Parathyroid adenoma (tissue), 2 donors: Measurements from ENCODE around the gene RPS6KA2.
A peak's percentile ranks its signal among the peaks of the same experiment; 100 is the strongest.

Experiments used
- H2AFZ ChIP-seq: fragments of 300-600 bp; sonication (generic); one replicate; pipeline ENCODE4 v1.7.0; 2017; ENCODE audit warnings: antibody characterized with exemption, mild to moderate bottlenecking
- H3K27ac ChIP-seq: fragments of 300-600 bp; sonication (generic); one replicate; pipeline ENCODE4 v1.7.0; 2017
- H3K27me3 ChIP-seq: fragments of 300-600 bp; sonication (generic); one replicate; pipeline ENCODE4 v1.7.0; 2017; ENCODE audit warnings: low read length; ENCODE audit not compliant: control insufficient read depth, insufficient read depth
- H3K36me3 ChIP-seq: fragments of 300-600 bp; sonication (generic); one replicate; pipeline ENCODE4 v1.7.0; 2017; ENCODE audit warnings: low read length; ENCODE audit not compliant: control insufficient read depth, insufficient read depth
- H3K4me1 ChIP-seq: fragments of 300-600 bp; sonication (generic); one replicate; pipeline ENCODE4 v1.7.0; 2017; ENCODE audit warnings: control low read depth
- H3K4me2 ChIP-seq: fragments of 300-600 bp; sonication (generic); one replicate; pipeline ENCODE4 v1.7.0; 2017; ENCODE audit warnings: low read length
- H3K4me3 ChIP-seq: fragments of 300-600 bp; sonication (generic); one replicate; pipeline ENCODE4 v1.7.0; 2017; ENCODE audit warnings: low read depth, low read length
- H3K79me2 ChIP-seq: fragments of 300-600 bp; sonication (generic); one replicate; pipeline ENCODE4 v1.7.0; 2017; ENCODE audit warnings: control low read depth
- H3K9ac ChIP-seq: fragments of 300-600 bp; sonication (generic); one replicate; pipeline ENCODE4 v1.7.0; 2017; ENCODE audit warnings: mild to moderate bottlenecking
- H3K9me3 ChIP-seq: fragments of 300-600 bp; sonication (generic); one replicate; pipeline ENCODE4 v1.7.0; 2017; ENCODE audit warnings: low read length; ENCODE audit not compliant: control insufficient read depth
- TF ChIP-seq, protein P1 (sequence below): fragments of 300-600 bp; sonication (generic); IDR thresholded peaks from one replicate; pipeline ENCODE4 v1.7.0; 2017; ENCODE audit warnings: antibody characterized with exemption, mild to moderate bottlenecking
- donor health status: primary hyperparathyroidism.

The RPS6KA2 gene

DNA sequence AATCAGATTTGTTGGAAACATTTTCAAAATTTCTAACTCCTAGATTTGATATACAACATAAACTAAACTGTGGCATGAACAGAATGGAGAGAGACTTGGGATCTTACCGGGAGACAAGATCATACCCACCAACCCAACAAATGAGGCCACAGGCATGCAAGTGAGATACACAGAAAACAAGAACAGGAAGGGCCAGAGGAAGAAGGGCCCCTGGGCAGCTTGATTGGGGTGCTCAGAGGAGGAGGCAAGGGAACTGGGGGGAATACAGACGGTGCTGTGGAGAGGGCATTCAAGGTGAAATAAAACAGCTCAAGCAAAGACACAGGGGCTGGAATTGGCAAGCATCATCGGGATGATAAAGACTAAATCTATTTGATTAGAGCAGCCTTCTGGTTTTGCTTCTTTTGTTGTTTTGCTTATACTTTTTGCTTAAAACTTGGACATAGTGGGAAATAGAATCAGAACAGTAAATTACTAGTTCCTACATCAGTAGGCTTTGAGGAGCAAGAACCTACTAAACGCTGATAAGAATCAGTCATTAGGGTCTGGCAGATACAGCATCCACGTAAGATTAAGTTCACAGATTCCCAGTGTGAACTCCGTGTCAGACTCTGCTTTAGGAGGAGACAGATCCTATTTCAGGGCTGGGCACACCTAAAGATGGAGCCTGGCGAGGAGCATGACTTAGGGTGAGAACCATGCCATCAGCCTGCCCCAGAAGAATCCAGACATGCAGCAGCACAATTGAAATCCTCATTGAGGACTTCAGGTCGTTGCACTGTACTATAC lies 37.1 kb downstream of the RPS6KA2 start:
- Histone ChIP-seq H3K9me3 (no peaks in the 10 kb centered on the region), H3K4me3 (peak overlapping the region; percentile 22), H3K27ac (peak overlapping the region; percentile 89), H2AFZ (no peak overlapping the region), H3K27me3 (no peaks in the 10 kb centered on the region), H3K4me1 (peaks cover 58% of the 10 kb centered on the region), H3K9ac (no peak overlapping the region), H3K36me3 (no peaks in the 10 kb centered on the region), H3K79me2 (peaks cover 36% of the 10 kb centered on the region), H3K4me2 (peak overlapping the region; percentile 50)
- TF ChIP-seq, protein P1, sequence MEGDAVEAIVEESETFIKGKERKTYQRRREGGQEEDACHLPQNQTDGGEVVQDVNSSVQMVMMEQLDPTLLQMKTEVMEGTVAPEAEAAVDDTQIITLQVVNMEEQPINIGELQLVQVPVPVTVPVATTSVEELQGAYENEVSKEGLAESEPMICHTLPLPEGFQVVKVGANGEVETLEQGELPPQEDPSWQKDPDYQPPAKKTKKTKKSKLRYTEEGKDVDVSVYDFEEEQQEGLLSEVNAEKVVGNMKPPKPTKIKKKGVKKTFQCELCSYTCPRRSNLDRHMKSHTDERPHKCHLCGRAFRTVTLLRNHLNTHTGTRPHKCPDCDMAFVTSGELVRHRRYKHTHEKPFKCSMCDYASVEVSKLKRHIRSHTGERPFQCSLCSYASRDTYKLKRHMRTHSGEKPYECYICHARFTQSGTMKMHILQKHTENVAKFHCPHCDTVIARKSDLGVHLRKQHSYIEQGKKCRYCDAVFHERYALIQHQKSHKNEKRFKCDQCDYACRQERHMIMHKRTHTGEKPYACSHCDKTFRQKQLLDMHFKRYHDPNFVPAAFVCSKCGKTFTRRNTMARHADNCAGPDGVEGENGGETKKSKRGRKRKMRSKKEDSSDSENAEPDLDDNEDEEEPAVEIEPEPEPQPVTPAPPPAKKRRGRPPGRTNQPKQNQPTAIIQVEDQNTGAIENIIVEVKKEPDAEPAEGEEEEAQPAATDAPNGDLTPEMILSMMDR = no peak

DNA sequence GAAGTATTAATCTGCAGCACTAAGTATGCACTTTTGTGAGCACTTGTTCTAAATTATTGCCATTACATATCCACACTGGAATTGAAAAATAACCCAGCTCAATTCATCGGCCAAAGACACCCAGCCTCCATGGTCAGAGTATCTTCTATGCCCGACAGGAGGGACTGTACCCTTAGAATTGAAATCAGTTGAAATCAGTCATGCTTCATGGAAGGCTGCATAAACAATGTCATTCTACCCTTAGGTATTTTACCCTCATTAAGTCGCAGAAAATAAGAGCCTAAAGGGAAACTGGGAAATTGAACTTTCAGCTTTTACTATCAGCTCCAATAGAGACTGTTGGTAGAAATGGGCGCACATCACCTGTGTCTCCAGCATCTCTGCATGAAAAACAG lies 37.7 kb downstream of the RPS6KA2 start:
- H3K27me3 ChIP-seq = no peaks in the 10 kb centered on the region
- peak overlapping the region; percentile 89 for H3K27ac ChIP-seq

DNA sequence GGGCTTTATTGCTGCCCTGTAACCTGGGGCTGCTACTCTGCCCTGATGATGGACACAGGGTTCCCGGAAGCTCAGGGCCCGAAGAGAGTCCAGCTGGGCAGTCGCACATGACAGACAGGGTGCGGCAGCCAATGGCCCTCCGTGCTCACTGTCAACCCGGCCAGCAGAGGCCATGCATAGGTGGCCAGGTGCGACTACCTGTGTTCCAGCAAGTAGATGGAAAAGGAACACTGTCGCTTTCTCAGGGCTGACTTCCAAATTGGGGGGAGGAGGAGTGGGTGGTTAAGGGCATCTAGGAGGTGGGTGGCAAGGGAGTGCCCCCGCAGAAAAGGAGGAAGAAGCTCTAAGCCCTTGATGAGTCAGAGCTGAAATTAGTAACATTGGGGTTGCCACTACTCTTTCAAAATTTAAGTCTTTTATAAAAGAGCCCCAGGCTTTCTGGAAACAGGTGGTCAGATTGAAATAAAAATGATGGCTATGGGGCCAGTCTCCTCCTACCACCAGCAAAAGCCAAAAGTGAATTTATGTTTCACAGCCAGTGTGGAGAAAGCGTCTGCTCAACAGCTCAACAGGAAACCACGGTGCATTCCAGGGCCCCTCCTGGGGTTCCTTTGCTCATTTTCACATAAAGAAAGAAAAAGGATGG lies 38.2 kb downstream of the RPS6KA2 start:
- no peaks in the 10 kb centered on the region for H3K27me3 ChIP-seq
- peaks cover 37% of the 10 kb centered on the region for H3K79me2 ChIP-seq
- H3K4me1 ChIP-seq = peaks cover 67% of the 10 kb centered on the region
- H3K9me3 ChIP-seq = no peaks in the 10 kb centered on the region
- peak overlapping the region; percentile 89 for H3K27ac ChIP-seq
- no peak overlapping the region for H3K9ac ChIP-seq
- H2AFZ ChIP-seq = peak overlapping the region; percentile 43
- H3K4me3 ChIP-seq = peak overlapping the region; percentile 22
- no peaks in the 10 kb centered on the region for H3K36me3 ChIP-seq
- TF ChIP-seq, protein P1 = no peak
- H3K4me2 ChIP-seq = peak overlapping the region; percentile 50

More for the DNA sequence above, 37.7 kb downstream of the RPS6KA2 start:
- Histone ChIP-seq H3K9ac (no peak overlapping the region), H3K36me3 (no peaks in the 10 kb centered on the region), H3K4me2 (peak overlapping the region; percentile 50), H2AFZ (no peak overlapping the region), H3K9me3 (no peaks in the 10 kb centered on the region), H3K4me3 (peak overlapping the region; percentile 22), H3K79me2 (peaks cover 32% of the 10 kb centered on the region), H3K4me1 (peaks cover 62% of the 10 kb centered on the region)
- TF ChIP-seq, protein P1 = no peak

DNA sequence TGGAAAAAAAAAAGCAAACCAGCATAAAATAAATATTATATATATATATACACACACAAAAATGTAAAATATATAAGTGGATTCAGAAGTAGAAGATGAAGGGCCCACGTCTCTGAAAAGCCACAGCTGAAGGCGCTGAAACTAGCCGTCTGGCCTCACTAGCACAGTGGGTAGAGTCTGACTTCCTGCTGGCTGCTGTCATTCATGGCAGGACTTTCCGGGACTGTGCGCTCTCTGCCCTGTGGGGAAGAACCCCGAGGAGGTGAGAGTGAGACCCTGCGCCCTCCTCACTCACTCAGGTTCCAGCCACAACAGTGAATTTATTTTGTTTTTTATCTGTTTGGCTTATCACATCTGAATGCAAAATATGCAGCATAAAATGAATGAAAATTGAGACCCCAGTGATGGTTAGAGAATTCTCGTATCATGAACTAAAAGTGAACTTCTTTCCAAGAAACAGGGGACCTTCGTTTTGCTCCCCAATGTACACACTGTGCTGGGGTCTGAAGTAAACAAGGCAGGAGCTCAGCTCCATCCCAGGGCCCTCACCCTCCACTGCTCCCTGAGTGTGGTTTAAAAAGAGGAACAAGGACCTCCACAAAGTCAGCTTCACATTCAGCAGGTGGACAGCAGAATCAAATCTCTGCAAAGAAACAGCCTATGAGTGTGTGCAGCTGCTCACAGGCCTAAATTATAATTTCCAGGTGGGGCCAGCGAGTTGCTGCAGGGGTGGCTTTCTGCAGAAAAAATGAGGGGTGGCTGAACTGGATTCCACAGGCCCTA lies 39.2 kb downstream of the RPS6KA2 start:
- peaks cover 66% of the 10 kb centered on the region for H3K4me1 ChIP-seq
- H3K79me2 ChIP-seq = peaks cover 42% of the 10 kb centered on the region

More for the DNA sequence above, 39.2 kb downstream of the RPS6KA2 start:
- Histone ChIP-seq H3K27me3 (no peaks in the 10 kb centered on the region), H3K4me2 (peak overlapping the region; percentile 50), H3K27ac (peak overlapping the region; percentile 89), H3K36me3 (no peaks in the 10 kb centered on the region), H3K9me3 (no peaks in the 10 kb centered on the region), H3K4me3 (no peak overlapping the region), H3K9ac (no peak overlapping the region), H2AFZ (peak overlapping the region; percentile 43)
- TF ChIP-seq, protein P1 = no peak
